VCaP (cell line): ENCODE data around the gene PAX8.

Experiments
- H3K27ac ChIP-seq: fragments of 450-650 bp; 2 replicates; pipeline ENCODE4 v1.5.1; 2017
- CTCF ChIP-seq: fragments of 450-650 bp; conservative IDR thresholded peaks from 2 replicates; pipeline ENCODE4 v1.5.1; 2017; ENCODE audit warnings: mild to moderate bottlenecking, moderate library complexity

The PAX8 gene

GRCh38 chr2:113206251-113206650, 72.5 kb downstream of the PAX8 start:
- peak overlapping the region; percentile 31; the same call in 1 of the 2 replicates for H3K27ac ChIP-seq

GRCh38 chr2:113203901-113204519, 74.7 kb downstream of the PAX8 start:
- H3K27ac ChIP-seq, result no peak overlapping the region; the same call in 1 of the 2 replicates
- peak; percentile 88 for TF ChIP-seq CTCF

More at GRCh38 chr2:113206251-113206650, 72.5 kb downstream of the PAX8 start:
- TF ChIP-seq CTCF, result no peak

DNA sequence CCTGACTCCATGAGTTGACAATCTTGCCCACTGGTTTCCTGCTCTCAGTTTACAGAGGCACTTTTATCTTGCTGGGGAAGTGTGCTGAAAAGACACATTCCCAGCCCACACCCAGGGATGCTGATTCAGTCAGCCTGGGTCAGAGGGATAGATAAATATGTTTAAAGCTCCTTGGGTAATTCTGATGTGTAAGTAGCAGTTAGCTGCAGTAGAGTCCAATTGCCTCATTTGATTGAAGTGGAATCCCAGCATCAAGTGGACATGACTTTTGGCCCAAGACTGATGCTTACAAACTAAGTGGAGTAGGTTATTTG, 75.5 kb downstream of the PAX8 start:
- no peak for TF ChIP-seq CTCF

DNA sequence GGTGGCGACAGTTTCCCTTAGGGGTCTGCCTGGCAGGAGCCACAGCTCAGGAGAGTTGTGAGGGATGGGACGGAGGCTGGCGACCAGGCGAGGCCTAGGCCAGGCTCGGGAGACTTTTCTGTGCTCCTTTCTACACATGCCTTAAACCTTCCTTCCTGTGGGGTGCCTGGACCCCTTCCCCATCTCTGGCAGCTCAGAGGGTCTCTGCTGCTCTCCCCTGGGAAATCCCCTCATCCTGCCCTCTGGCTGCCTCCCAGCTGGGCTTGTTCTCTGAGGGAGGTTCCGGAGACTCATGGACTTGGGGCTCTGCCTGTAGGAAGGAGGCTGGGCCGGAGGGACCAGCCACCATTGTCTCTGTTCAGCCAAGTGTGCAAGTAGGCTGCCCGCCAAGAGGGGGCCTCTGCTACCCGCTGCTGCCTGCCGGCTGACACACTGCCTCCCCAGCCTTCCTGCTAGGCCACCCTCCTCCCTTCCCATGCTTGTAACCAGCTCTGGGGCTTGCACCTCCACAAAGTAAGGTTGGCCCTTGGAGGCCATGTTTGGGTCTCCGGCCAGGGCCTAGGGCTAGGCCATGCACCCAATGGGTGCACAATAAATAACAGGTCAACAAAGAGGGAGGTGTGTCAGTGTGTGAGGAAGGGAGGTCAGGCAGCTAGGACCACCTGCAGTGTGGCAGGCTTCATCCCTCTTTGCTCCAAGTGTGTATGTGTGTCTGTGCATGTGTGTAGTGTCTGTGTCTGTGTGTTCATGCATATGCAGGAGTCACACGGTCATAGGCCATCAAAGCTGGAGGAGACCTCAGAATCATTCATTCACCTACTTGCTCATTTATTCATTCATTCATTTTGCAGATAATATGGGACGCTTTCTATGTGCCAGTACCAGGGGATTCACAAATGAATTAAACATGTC, 76.2 kb downstream of the PAX8 start:
- no peak overlapping the region for H3K27ac ChIP-seq

More for the DNA sequence above, 75.5 kb downstream of the PAX8 start:
- H3K27ac ChIP-seq, result no peak overlapping the region

GRCh38 chr2:113201496-113202304, 77.0 kb downstream of the PAX8 start:
- TF ChIP-seq CTCF, result no peak
- no peak overlapping the region for H3K27ac ChIP-seq

More for the DNA sequence above, 76.2 kb downstream of the PAX8 start:
- no peak for TF ChIP-seq CTCF

DNA sequence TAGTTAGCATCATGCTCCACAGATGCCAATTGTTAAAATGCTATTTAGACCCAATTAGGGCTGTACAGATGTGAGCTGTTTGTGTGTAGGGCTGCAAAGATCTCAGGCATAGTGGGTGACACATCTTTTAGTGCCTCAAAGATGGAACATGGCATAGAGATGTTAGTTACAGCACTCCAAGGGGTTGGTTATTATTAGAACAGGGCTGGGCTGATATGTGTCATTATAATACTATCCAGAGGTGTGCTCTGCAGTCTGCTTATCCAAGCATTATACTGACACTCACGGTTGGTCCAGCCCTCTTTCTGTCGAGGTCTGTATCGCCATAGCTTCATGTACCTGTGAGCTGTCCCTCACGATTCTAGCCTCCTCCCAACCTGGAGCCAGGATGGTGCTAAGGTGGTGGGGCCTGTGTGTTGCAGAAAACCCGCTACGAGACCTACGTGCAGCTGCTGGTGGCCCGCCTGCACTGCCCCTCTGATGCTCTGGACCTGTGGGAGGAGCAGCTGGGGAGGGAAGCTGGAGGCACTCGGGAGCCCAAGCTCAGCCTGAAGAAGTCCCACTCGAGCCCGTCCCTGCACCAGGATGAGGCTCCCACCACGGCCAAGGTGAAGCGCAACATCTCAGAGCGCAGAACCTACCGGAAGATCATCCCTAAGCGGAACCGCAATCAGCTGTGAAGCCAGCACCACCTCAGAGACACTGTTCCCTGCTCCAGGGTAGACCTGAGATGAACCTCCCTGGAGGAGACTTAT, 77.8 kb downstream of the PAX8 start:
- TF ChIP-seq CTCF, result no peak
- H3K27ac ChIP-seq, result no peak overlapping the region
